HL-60 (cell line): ENCODE results near the gene CLIC6.

Experiments
- CTCF ChIP-seq: IDR thresholded peaks from one replicate; pipeline ENCODE4 v1.5.1; 2011; ENCODE audit warnings: low read length, control low read depth, inconsistent platforms; ENCODE audit not compliant: insufficient read depth
- GABPA ChIP-seq: IDR thresholded peaks from 2 replicates; pipeline ENCODE4 v1.6.1; 2012; ENCODE audit warnings: low read depth
- POLR2AphosphoS5 ChIP-seq: IDR thresholded peaks from 2 replicates; pipeline ENCODE4 v1.6.1; 2012; ENCODE audit warnings: low read depth
- REST ChIP-seq: IDR thresholded peaks from 2 replicates; pipeline ENCODE4 v1.6.1; 2012; ENCODE audit warnings: low read depth; ENCODE audit not compliant: insufficient replicate concordance

DNA sequence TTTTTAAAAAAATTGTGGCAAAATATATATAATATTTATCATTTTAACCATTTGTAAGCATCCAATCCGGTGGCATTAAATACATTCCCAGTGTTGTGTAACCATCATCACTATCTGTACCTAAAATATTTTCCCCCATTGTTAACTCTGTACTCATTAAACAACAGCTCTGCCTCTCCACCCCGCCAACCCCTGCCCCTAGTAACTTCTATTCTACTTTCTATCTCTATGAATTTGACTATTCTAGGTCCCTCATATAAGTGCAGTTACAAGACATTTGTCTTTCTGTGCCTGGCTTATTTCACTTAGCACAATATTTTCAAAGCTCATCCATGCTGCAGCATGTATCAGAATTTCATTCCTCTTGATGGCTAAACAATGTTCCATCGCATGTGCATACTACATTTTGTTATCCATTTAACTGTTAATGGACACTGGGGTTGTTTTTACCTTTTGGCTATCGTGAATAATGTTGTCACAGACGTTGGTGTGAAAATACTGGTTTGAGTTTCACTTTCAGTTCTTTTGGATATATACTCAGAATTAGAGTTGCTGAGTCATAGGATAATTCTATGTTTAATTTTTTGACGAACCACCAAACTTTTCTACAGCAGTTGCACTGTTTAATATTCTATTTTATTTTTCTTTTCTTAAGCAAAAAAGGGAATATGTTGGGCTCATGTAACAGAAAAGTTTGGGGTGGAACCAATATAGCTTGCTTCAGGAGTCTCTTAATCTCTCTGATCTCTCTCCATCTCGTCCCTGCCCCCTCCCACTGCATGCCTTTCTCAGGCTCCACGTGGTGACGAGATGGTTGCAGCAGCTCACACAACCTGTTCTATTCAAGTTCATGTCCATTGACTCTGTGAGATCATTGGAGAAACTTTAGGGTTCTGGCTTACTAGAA is 28.7 kb upstream of the CLIC6 start:
- TF ChIP-seq GABPA (no peak), REST (no peak), CTCF (no peak), POLR2AphosphoS5 (no peak)
